SK-N-SH (cell line): ENCODE results near the gene AMELX. TPM values are rescaled to one million over a fixed set of nuclear protein-coding genes. Genes with fewer than 3 reads are reported as not detected.

Source experiments
- CTCF ChIA-PET: fragments of 300-600, 350-600 bp; formaldehyde crosslinking; extraction: SDS; loops from one replicate; lab custom pipeline; 2021; lab: Yijun Ruan, JAX
- POLR2A ChIA-PET: fragments of 350-600 bp; sonication (Branson Sonifier 250); formaldehyde crosslinking; extraction: SDS; loops from one replicate; lab custom pipeline; 2020; ENCODE audit warnings: antibody characterized with exemption, inconsistent platforms; lab: Yijun Ruan, JAX
- DNase-seq: peaks from one replicate; pipeline ENCODE4 v3.0.0; 2012
- H2AFZ ChIP-seq: fragments of 200-600 bp; sonication (generic); 2 replicates; pipeline ENCODE4 v1.8.1; 2016; ENCODE audit warnings: antibody characterized with exemption, mild to moderate bottlenecking, low read depth
- H3F3A ChIP-seq: fragments of 200-600 bp; sonication (generic); replicated peaks from 2 replicates; pipeline ENCODE3; 2016; ENCODE audit warnings: antibody characterized with exemption, mild to moderate bottlenecking; ENCODE audit not compliant: insufficient read depth
- H3K27ac ChIP-seq, 2 experiments: fragments of 200-500 bp in 1 of 2; fragments of 200-600 bp in 1 of 2; sonication (Bioruptor generic) in 1 of 2; sonication (generic), shearing (Covaris generic) in 1 of 2; 2 replicates each; pipeline versions ENCODE4 v1.5.1 to v1.6.1; 2014 to 2016; ENCODE audit warnings: low read depth in 2 of 2, inconsistent platforms in 1 of 2, low read length in 1 of 2, mild to moderate bottlenecking in 1 of 2, mixed read lengths in 1 of 2
- H3K27me3 ChIP-seq: fragments of 200-600 bp; sonication (generic), shearing (Covaris generic); 2 replicates; pipeline ENCODE4 v1.6.1; 2016; ENCODE audit warnings: mixed run types; ENCODE audit not compliant: insufficient read depth
- H3K36me3 ChIP-seq, 2 experiments: fragments of 200-500 bp in 1 of 2; fragments of 200-600 bp in 1 of 2; sonication (Bioruptor generic) in 1 of 2; sonication (generic) in 1 of 2; replicated peaks in 1 of 2; 2 replicates each; pipeline versions ENCODE3 to v1.5.1; 2014 to 2016; ENCODE audit warnings: low read length in 1 of 2, mild to moderate bottlenecking in 1 of 2; ENCODE audit not compliant: insufficient read depth in 2 of 2, control insufficient read depth in 1 of 2
- H3K4me1 ChIP-seq, 2 experiments: fragments of 200-500 bp in 1 of 2; fragments of 200-600 bp in 1 of 2; sonication (Bioruptor generic) in 1 of 2; sonication (generic), shearing (Covaris generic) in 1 of 2; 2 replicates each; pipeline versions ENCODE4 v1.5.1 to v1.6.1; 2014 to 2016; ENCODE audit warnings: low read depth in 1 of 2, low read length in 1 of 2, mixed run types in 1 of 2; ENCODE audit not compliant: insufficient read depth in 2 of 2, control insufficient read depth in 1 of 2
- H3K4me2 ChIP-seq: fragments of 200-600 bp; sonication (generic), shearing (Covaris generic); 2 replicates; pipeline ENCODE4 v1.6.1; 2017; ENCODE audit warnings: mixed run types
- H3K4me3 ChIP-seq, 2 experiments: fragments of 200-500 bp in 1 of 2; fragments of 200-600 bp in 1 of 2; sonication (Bioruptor generic) in 1 of 2; sonication (generic), shearing (Covaris generic) in 1 of 2; 2 replicates each; pipeline versions ENCODE4 v1.5.1 to v1.8.1; 2014 to 2016; ENCODE audit warnings: low read depth in 2 of 2, inconsistent platforms in 1 of 2, low read length in 1 of 2, mild to moderate bottlenecking in 1 of 2, mixed read lengths in 1 of 2, moderate library complexity in 1 of 2
- H3K79me2 ChIP-seq: fragments of 200-600 bp; sonication (generic); 2 replicates; pipeline ENCODE4 v1.8.1; 2017; ENCODE audit warnings: mild to moderate bottlenecking; ENCODE audit not compliant: insufficient read depth
- H3K9ac ChIP-seq: fragments of 200-600 bp; sonication (generic); 2 replicates; pipeline ENCODE4 v1.6.1; 2017; ENCODE audit warnings: mixed run types
- H3K9me2 ChIP-seq: fragments of 200-600 bp; sonication (generic); 2 replicates; pipeline ENCODE4 v1.6.1; 2017; ENCODE audit warnings: mixed run types
- H3K9me3 ChIP-seq: fragments of 200-600 bp; sonication (generic); 2 replicates; pipeline ENCODE4 v1.6.1; 2017; ENCODE audit warnings: mixed run types, mild to moderate bottlenecking, moderate library complexity
- H4K20me1 ChIP-seq: fragments of 200-600 bp; sonication (generic); 2 replicates; pipeline ENCODE4 v1.6.1; 2017; ENCODE audit warnings: mild to moderate bottlenecking, mixed run types; ENCODE audit not compliant: insufficient read depth
- EP300 ChIP-seq, 2 experiments: IDR thresholded peaks; 2 replicates each; pipeline versions ENCODE4 v1.4.0 to v1.6.1; 2012; ENCODE audit warnings: borderline replicate concordance in 1 of 2, low read depth in 1 of 2, low read length in 1 of 2
- JUND ChIP-seq: IDR thresholded peaks from 2 replicates; pipeline ENCODE4 v1.4.0; 2012
- MEF2A ChIP-seq: IDR thresholded peaks from 2 replicates; pipeline ENCODE4 v1.4.0; 2012; ENCODE audit warnings: low read depth, borderline replicate concordance
- NFIC ChIP-seq: IDR thresholded peaks from 2 replicates; pipeline ENCODE4 v1.4.0; 2012; ENCODE audit warnings: borderline replicate concordance
- NRF1 ChIP-seq: IDR thresholded peaks from 2 replicates; pipeline ENCODE4 v1.6.1; 2012; ENCODE audit warnings: low read depth, mild to moderate bottlenecking, low read length
- RFX5 ChIP-seq: IDR thresholded peaks from 2 replicates; pipeline ENCODE4 v1.6.1; 2012; ENCODE audit warnings: mild to moderate bottlenecking, improper control_type of control experiment, low read length
- SIN3A ChIP-seq: IDR thresholded peaks from 2 replicates; pipeline ENCODE4 v1.6.1; 2012; ENCODE audit warnings: low read depth, mild to moderate bottlenecking, low read length, moderate library complexity, borderline replicate concordance
- TAF1 ChIP-seq: IDR thresholded peaks from 2 replicates; pipeline ENCODE4 v1.6.1; 2012; ENCODE audit warnings: low read depth, mild to moderate bottlenecking, low read length, moderate library complexity, borderline replicate concordance
- TCF12 ChIP-seq: IDR thresholded peaks from 2 replicates; pipeline ENCODE4 v1.4.0; 2012
- YY1 ChIP-seq: IDR thresholded peaks from 2 replicates; pipeline ENCODE4 v1.4.0; 2012; ENCODE audit warnings: low read depth, mild to moderate bottlenecking
- WGBS: methylation state at CpG from one replicate; pipeline ENCODE4 v1.1.6; 2017; ENCODE audit warnings: low lambda C conversion rate; 5-methylcytosine and 5-hydroxymethylcytosine counted together
- polyA plus RNA-seq, 3 experiments: library from polyadenylated mRNA; depleted of rRNA; stranded (reverse); fragments of >200 nt; gene quantifications; 2 replicates each; pipeline ENCODE4 v1.2.3, GENCODE V29; 2012
- TF ChIP-seq, protein P1 (sequence below): fragments of 200-600 bp; sonication (generic); IDR thresholded peaks from 2 replicates; pipeline ENCODE4 v1.6.1; 2017; ENCODE audit warnings: antibody characterized with exemption, mild to moderate bottlenecking, moderate library complexity
- TF ChIP-seq, protein P2 (sequence below): fragments of 150-350 bp; IDR thresholded peaks from 2 replicates; pipeline ENCODE4 v1.6.1; 2016; ENCODE audit warnings: mild to moderate bottlenecking, low read depth, low read length

Gene AMELX
- polyA plus RNA-seq, 1 of the 3 experiments (the other 2 are of a cell fraction), result not detected

DNA sequence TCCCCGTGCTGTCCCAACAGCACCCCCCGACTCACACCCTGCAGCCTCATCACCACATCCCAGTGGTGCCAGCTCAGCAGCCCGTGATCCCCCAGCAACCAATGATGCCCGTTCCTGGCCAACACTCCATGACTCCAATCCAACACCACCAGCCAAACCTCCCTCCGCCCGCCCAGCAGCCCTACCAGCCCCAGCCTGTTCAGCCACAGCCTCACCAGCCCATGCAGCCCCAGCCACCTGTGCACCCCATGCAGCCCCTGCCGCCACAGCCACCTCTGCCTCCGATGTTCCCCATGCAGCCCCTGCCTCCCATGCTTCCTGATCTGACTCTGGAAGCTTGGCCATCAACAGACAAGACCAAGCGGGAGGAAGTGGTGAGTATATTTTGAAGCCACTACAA, 5.4 kb downstream of the AMELX start:
- H3K27me3 ChIP-seq, result no peaks in the 10 kb centered on the region
- H3K9me3 ChIP-seq, result no peaks in the 10 kb centered on the region
- ChIA-PET CTCF (no interaction called here), POLR2A (no interaction called here)
- no peak for DNase-seq
- no peaks in the 10 kb centered on the region for H3K4me1 ChIP-seq
- no peaks in the 10 kb centered on the region for H3K79me2 ChIP-seq
- no peak overlapping the region for H3K4me3 ChIP-seq
- H3K36me3 ChIP-seq, result no peaks in the 10 kb centered on the region
- no peak for TF ChIP-seq TCF12
- WGBS, result 30% methylated on average over 5 of the region's 9 CpGs
- no peaks in the 10 kb centered on the region for H3K9me2 ChIP-seq
- H3F3A ChIP-seq, result no peaks in the 10 kb centered on the region
- no peak overlapping the region for H3K4me2 ChIP-seq
- H3K9ac ChIP-seq, result no peak overlapping the region
- no peaks in the 10 kb centered on the region for H4K20me1 ChIP-seq
- no peak overlapping the region for H2AFZ ChIP-seq
- no peak overlapping the region for H3K27ac ChIP-seq

DNA sequence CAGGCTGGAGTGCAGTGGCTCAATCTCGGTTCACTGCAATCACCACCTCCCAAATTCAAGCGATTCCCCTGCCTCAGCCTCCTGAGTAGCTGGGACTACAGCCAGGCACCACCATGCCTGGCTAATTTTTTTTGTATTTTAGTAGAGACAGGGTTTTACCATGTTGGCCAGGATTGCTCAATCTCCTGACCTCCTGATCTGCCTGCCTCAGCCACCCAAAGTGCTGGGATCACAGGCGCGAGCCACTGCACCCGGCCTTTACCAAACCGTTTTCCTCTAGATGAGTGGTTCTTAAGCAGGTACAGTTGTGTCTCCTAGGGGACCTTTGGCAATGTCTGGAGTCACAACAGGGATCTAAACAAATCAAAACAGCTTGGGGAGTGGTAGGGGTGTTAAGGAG, 11.6 kb downstream of the AMELX start:
- ChIA-PET CTCF (no interaction called here), POLR2A (no interaction called here)
- H4K20me1 ChIP-seq, result no peaks in the 10 kb centered on the region
- H3K9ac ChIP-seq, result no peak overlapping the region
- H3K79me2 ChIP-seq, result no peaks in the 10 kb centered on the region
- no peak overlapping the region for H3K4me3 ChIP-seq
- no peaks in the 10 kb centered on the region for H3K4me1 ChIP-seq
- H3K27me3 ChIP-seq, result no peaks in the 10 kb centered on the region; the same call in 1 of the 2 replicates
- no peaks in the 10 kb centered on the region for H3K9me3 ChIP-seq
- DNase-seq, result no peak
- H3K9me2 ChIP-seq, result no peaks in the 10 kb centered on the region
- H3K4me2 ChIP-seq, result no peak overlapping the region
- WGBS, result 28% methylated on average over 6 of the region's 6 CpGs
- H2AFZ ChIP-seq, result no peak overlapping the region
- H3K36me3 ChIP-seq, result no peaks in the 10 kb centered on the region
- no peak overlapping the region for H3K27ac ChIP-seq
- H3F3A ChIP-seq, result no peaks in the 10 kb centered on the region
- TF ChIP-seq EP300 (IDR thresholded peaks at IDR 0.05; ENCODE audit: borderline replicate concordance in 1 of 2, low read depth in 1 of 2, low read length in 1 of 2) (no peak), YY1 (no peak), SIN3A (no peak), NRF1 (no peak), NFIC (no peak), MEF2A (no peak), JUND (no peak), TAF1 (no peak), RFX5 (no peak)
- TF ChIP-seq, protein P1, sequence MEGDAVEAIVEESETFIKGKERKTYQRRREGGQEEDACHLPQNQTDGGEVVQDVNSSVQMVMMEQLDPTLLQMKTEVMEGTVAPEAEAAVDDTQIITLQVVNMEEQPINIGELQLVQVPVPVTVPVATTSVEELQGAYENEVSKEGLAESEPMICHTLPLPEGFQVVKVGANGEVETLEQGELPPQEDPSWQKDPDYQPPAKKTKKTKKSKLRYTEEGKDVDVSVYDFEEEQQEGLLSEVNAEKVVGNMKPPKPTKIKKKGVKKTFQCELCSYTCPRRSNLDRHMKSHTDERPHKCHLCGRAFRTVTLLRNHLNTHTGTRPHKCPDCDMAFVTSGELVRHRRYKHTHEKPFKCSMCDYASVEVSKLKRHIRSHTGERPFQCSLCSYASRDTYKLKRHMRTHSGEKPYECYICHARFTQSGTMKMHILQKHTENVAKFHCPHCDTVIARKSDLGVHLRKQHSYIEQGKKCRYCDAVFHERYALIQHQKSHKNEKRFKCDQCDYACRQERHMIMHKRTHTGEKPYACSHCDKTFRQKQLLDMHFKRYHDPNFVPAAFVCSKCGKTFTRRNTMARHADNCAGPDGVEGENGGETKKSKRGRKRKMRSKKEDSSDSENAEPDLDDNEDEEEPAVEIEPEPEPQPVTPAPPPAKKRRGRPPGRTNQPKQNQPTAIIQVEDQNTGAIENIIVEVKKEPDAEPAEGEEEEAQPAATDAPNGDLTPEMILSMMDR, result no peak
- TF ChIP-seq, protein P2, sequence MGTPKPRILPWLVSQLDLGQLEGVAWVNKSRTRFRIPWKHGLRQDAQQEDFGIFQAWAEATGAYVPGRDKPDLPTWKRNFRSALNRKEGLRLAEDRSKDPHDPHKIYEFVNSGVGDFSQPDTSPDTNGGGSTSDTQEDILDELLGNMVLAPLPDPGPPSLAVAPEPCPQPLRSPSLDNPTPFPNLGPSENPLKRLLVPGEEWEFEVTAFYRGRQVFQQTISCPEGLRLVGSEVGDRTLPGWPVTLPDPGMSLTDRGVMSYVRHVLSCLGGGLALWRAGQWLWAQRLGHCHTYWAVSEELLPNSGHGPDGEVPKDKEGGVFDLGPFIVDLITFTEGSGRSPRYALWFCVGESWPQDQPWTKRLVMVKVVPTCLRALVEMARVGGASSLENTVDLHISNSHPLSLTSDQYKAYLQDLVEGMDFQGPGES, result no peak
